Loucy (cell line): ENCODE measurements around the gene TRIM37.

Source experiments
- H2AFZ ChIP-seq: fragments of 200-600 bp; sonication (generic); 2 replicates; pipeline ENCODE4 v1.6.0; 2016; ENCODE audit warnings: antibody characterized with exemption, mild to moderate bottlenecking, low read length, moderate library complexity
- H3F3A ChIP-seq: fragments of 200-600 bp; 2 replicates; pipeline ENCODE4 v1.6.0; 2016; ENCODE audit warnings: antibody characterized with exemption, low read depth, mild to moderate bottlenecking
- H3K27me3 ChIP-seq: fragments of 200-600 bp; sonication (generic); 2 replicates; pipeline ENCODE4 v1.6.1; 2014; ENCODE audit warnings: low read length, mild to moderate bottlenecking; ENCODE audit not compliant: insufficient read depth, poor library complexity, severe bottlenecking
- H3K36me3 ChIP-seq: fragments of 200-600 bp; sonication (generic); 2 replicates; pipeline ENCODE4 v1.6.1; 2016; ENCODE audit warnings: low read length; ENCODE audit not compliant: insufficient read depth
- H3K4me1 ChIP-seq: fragments of 200-600 bp; sonication (generic); 2 replicates; pipeline ENCODE4 v1.5.1; 2014; ENCODE audit warnings: low read length, mild to moderate bottlenecking; ENCODE audit not compliant: insufficient read depth, poor library complexity, severe bottlenecking
- H3K4me2 ChIP-seq: fragments of 200-600 bp; sonication (generic); 2 replicates; pipeline ENCODE4 v1.6.0; 2014; ENCODE audit warnings: antibody characterized with exemption, low read length, low read depth, mild to moderate bottlenecking; ENCODE audit not compliant: poor library complexity, severe bottlenecking
- H3K4me3 ChIP-seq: fragments of 200-600 bp; sonication (generic); 2 replicates; pipeline ENCODE4 v1.5.1; 2014; ENCODE audit warnings: low read length, mild to moderate bottlenecking, mixed read lengths; ENCODE audit not compliant: poor library complexity, severe bottlenecking
- H3K79me2 ChIP-seq: fragments of 200-600 bp; sonication (generic); 2 replicates; pipeline ENCODE4 v1.6.1; 2014; ENCODE audit warnings: low read length; ENCODE audit not compliant: insufficient read depth
- H3K9ac ChIP-seq: fragments of 200-600 bp; sonication (generic); 2 replicates; pipeline ENCODE4 v1.6.0; 2014; ENCODE audit warnings: mild to moderate bottlenecking, low read depth, low read length, moderate library complexity; ENCODE audit not compliant: poor library complexity, severe bottlenecking
- H3K9me2 ChIP-seq: fragments of 200-600 bp; sonication (generic); replicated peaks from 2 replicates; pipeline ENCODE4 v1.6.1; 2016; ENCODE audit warnings: low read depth, low read length, mixed read lengths
- H3K9me3 ChIP-seq: fragments of 200-600 bp; sonication (generic); 2 replicates; pipeline ENCODE4 v1.6.1; 2014; ENCODE audit warnings: mild to moderate bottlenecking, antibody characterized with exemption, low read length, low read depth; ENCODE audit not compliant: insufficient read depth
- H4K20me1 ChIP-seq: fragments of 200-600 bp; sonication (generic); 2 replicates; pipeline ENCODE4 v1.6.0; 2014; ENCODE audit warnings: antibody characterized with exemption, low read length, mild to moderate bottlenecking; ENCODE audit not compliant: insufficient read depth, poor library complexity, severe bottlenecking
- CTCF ChIP-seq: fragments of 200-600 bp; sonication (generic); conservative IDR thresholded peaks from 2 replicates; pipeline ENCODE4 v1.5.1; 2014; ENCODE audit warnings: mild to moderate bottlenecking, antibody characterized with exemption, low read length
- EZH2phosphoT487 ChIP-seq: fragments of 200-600 bp; IDR thresholded peaks from 2 replicates; pipeline ENCODE4 v1.6.1; 2018; ENCODE audit warnings: antibody characterized with exemption, mild to moderate bottlenecking, moderate library complexity, borderline replicate concordance

TRIM37 gene

GRCh38 chr17:59154721-59155438, 48.2 kb upstream of the TRIM37 start, which contains the start of gene SKA2:
Gene SKA2 (minus strand): TSS chr17:59155186. CDS start chr17:59155163, 23 bp downstream.
- H3K79me2 ChIP-seq = peaks cover 93% of the 10 kb centered on the region
- peak within 1 kb of the TSS; percentile 83 for H3K4me3 ChIP-seq
- no peak for TF ChIP-seq EZH2phosphoT487
- TF ChIP-seq CTCF = no peak
- no peaks in the 10 kb centered on the region for H3K9me3 ChIP-seq
- H4K20me1 ChIP-seq = peaks cover 41% of the 10 kb centered on the region
- H3K4me2 ChIP-seq = peak within 1 kb of the TSS; percentile 97
- peaks cover 4% of the 10 kb centered on the region; the same call in 1 of the 2 replicates for H3F3A ChIP-seq
- H3K4me1 ChIP-seq = peaks cover 71% of the 10 kb centered on the region
- no peaks in the 10 kb centered on the region for H3K27me3 ChIP-seq
- H3K9me2 ChIP-seq = no peaks in the 10 kb centered on the region
- peak within 1 kb of the TSS; percentile 83 for H2AFZ ChIP-seq
- peak within 1 kb of the TSS; percentile 99 for H3K9ac ChIP-seq
- H3K36me3 ChIP-seq = no peaks in the 10 kb centered on the region

- H3K36me3 ChIP-seq = no peaks in the 10 kb centered on the region
- H3K4me3 ChIP-seq = peak overlapping the region; percentile 83
- peak overlapping the region; percentile 97 for H3K9ac ChIP-seq
- no peaks in the 10 kb centered on the region for H3K9me2 ChIP-seq
- H3K27me3 ChIP-seq = no peaks in the 10 kb centered on the region
- no peaks in the 10 kb centered on the region for H3K9me3 ChIP-seq
- H2AFZ ChIP-seq = peak overlapping the region; percentile 83
- H3K4me2 ChIP-seq = peak overlapping the region; percentile 83
- H3K79me2 ChIP-seq = peaks cover 93% of the 10 kb centered on the region
- peaks cover 71% of the 10 kb centered on the region for H3K4me1 ChIP-seq
- peaks cover 45% of the 10 kb centered on the region for H4K20me1 ChIP-seq
- no peak for TF ChIP-seq EZH2phosphoT487
- no peak for TF ChIP-seq CTCF
- peaks cover 4% of the 10 kb centered on the region; the same call in 1 of the 2 replicates for H3F3A ChIP-seq
These were observed 47.6 kb upstream of the TRIM37 start for GRCh38 chr17:59154292-59154720.

GRCh38 chr17:59152925-59153324, 46.2 kb upstream of the TRIM37 start:
- H3K9me3 ChIP-seq = no peaks in the 10 kb centered on the region
- no peaks in the 10 kb centered on the region for H3K9me2 ChIP-seq
- H3K4me2 ChIP-seq = peak overlapping the region; percentile 83
- peaks cover 4% of the 10 kb centered on the region; the same call in 1 of the 2 replicates for H3F3A ChIP-seq
- no peaks in the 10 kb centered on the region for H3K36me3 ChIP-seq
- peaks cover 66% of the 10 kb centered on the region for H3K4me1 ChIP-seq
- no peak for TF ChIP-seq EZH2phosphoT487
- no peak for TF ChIP-seq CTCF
- no peak overlapping the region for H2AFZ ChIP-seq
- peak overlapping the region; percentile 97 for H3K9ac ChIP-seq
- H4K20me1 ChIP-seq = peaks cover 57% of the 10 kb centered on the region
- peaks cover 93% of the 10 kb centered on the region for H3K79me2 ChIP-seq
- H3K4me3 ChIP-seq = peak overlapping the region; percentile 83
- no peaks in the 10 kb centered on the region for H3K27me3 ChIP-seq
